Cortex of kidney (tissue), 1 donor: Measurements from ENCODE around the gene TNFRSF4.

ENCODE experiments used
- DNase-seq: peaks from one replicate; lab custom pipeline; 2025; lab: John Stamatoyannopoulos, UW

Gene TNFRSF4

GRCh38 chr1:1217621-1218523 is 3.9 kb upstream of the TNFRSF4 start:
- no peak for DNase-seq

- no peak for DNase-seq
Observed at GRCh38 chr1:1216770-1217620, 3.0 kb upstream of the TNFRSF4 start.

GRCh38 chr1:1215881-1216605 is 2.1 kb upstream of the TNFRSF4 start:
- DNase-seq, result no peak

- no peak for DNase-seq
Observed at GRCh38 chr1:1215080-1215676, 1.2 kb upstream of the TNFRSF4 start.

GRCh38 chr1:1212780-1213344 is 1.1 kb downstream of the TNFRSF4 start:
- DNase-seq, result no peak

- no peak for DNase-seq
Observed at GRCh38 chr1:1211541-1212441, 2.2 kb downstream of the TNFRSF4 start.

GRCh38 chr1:1210726-1211540 is 3.0 kb downstream of the TNFRSF4 start:
- DNase-seq, result no peak

- DNase-seq, result no peak
Observed at GRCh38 chr1:1208713-1209433, 5.1 kb downstream of the TNFRSF4 start.

GRCh38 chr1:1207571-1207892 is 6.4 kb downstream of the TNFRSF4 start:
- DNase-seq, result no peak

GRCh38 chr1:1206966-1207531 is 6.9 kb downstream of the TNFRSF4 start:
- no peak for DNase-seq

GRCh38 chr1:1206376-1206965 is 7.5 kb downstream of the TNFRSF4 start, which contains the start of gene TNFRSF18:
Gene TNFRSF18, minus strand, starts transcription at chr1:1206592. Its CDS starts 21 bp downstream, at chr1:1206571.
- DNase-seq, result no peak

GRCh38 chr1:1205769-1206375 is 8.1 kb downstream of the TNFRSF4 start:
- no peak for DNase-seq

- no peak for DNase-seq
Observed at GRCh38 chr1:1204998-1205768, 8.8 kb downstream of the TNFRSF4 start.

GRCh38 chr1:1204425-1204920 is 9.5 kb downstream of the TNFRSF4 start:
- no peak for DNase-seq

GRCh38 chr1:1203561-1204424 is 10.2 kb downstream of the TNFRSF4 start:
- no peak for DNase-seq
